ENCODE results near the gene CYSLTR1. TPM values are rescaled to one million over a fixed set of nuclear protein-coding genes. Genes with fewer than 3 reads are reported as not detected.
"Not testable (repeated sequence)": the region's sequence is repeated elsewhere in the genome, so short reads cannot be mapped to it uniquely, and the experiment has no call there.

The CYSLTR1 gene, protein sequence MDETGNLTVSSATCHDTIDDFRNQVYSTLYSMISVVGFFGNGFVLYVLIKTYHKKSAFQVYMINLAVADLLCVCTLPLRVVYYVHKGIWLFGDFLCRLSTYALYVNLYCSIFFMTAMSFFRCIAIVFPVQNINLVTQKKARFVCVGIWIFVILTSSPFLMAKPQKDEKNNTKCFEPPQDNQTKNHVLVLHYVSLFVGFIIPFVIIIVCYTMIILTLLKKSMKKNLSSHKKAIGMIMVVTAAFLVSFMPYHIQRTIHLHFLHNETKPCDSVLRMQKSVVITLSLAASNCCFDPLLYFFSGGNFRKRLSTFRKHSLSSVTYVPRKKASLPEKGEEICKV
- 10 to 100 TPM in 5 of 12 donors, 1 to 10 TPM in 6, not detected in 1; 5.8 to 14.8 (median 9.5) TPM for polyA plus RNA-seq (ENCODE audit: insufficient read length in 12 of 12)
- long read RNA-seq, donor 1, partial matches to known transcripts = 0 of 1 reads
- long read RNA-seq, donor 1, other reads (novel, unspliced or antisense) = 0 of 1 reads
- long read RNA-seq, donor 2, partial matches to known transcripts = 0 of 3 reads
- long read RNA-seq, donor 2, other reads (novel, unspliced or antisense) = 0 of 3 reads
- long read RNA-seq, donor 3, partial matches to known transcripts = 0 of 5 reads
- long read RNA-seq, donor 3, other reads (novel, unspliced or antisense) = 0 of 5 reads
- long read RNA-seq, donor 4, partial matches to known transcripts = 0 of 2 reads
- long read RNA-seq, donor 4, other reads (novel, unspliced or antisense) = 0 of 2 reads
- long read RNA-seq, donor 5, partial matches to known transcripts = 0 of 3 reads
- long read RNA-seq, donor 5, other reads (novel, unspliced or antisense) = 0 of 3 reads
- long read RNA-seq, donor 6 = 0 reads
- long read RNA-seq, donor 7, partial matches to known transcripts = 0 of 4 reads
- long read RNA-seq, donor 7, other reads (novel, unspliced or antisense) = 0 of 4 reads
- long read RNA-seq, donor 8, partial matches to known transcripts = 0 of 4 reads
- long read RNA-seq, donor 8, other reads (novel, unspliced or antisense) = 0 of 4 reads
- long read RNA-seq, donor 9, partial matches to known transcripts = 0 of 1 reads
- long read RNA-seq, donor 9, other reads (novel, unspliced or antisense) = 0 of 1 reads
- long read RNA-seq, donor 10, transcript CYSLTR1-201 (3 exons, 2,576 nt) = major isoform, 5 of 5 reads
- long read RNA-seq, donor 10, partial matches to known transcripts = 0 of 5 reads
- long read RNA-seq, donor 10, other reads (novel, unspliced or antisense) = 0 of 5 reads
- long read RNA-seq, donor 11, partial matches to known transcripts = 0 of 2 reads
- long read RNA-seq, donor 11, other reads (novel, unspliced or antisense) = 0 of 2 reads

GRCh38 chrX:78327370-78328086 is at the start of gene CYSLTR1:
TSS of gene CYSLTR1 (minus strand) at chrX:78327611. CDS start at chrX:78273746, 53,865 bp downstream.
- peak; percentile 43 for DNase-seq

DNA sequence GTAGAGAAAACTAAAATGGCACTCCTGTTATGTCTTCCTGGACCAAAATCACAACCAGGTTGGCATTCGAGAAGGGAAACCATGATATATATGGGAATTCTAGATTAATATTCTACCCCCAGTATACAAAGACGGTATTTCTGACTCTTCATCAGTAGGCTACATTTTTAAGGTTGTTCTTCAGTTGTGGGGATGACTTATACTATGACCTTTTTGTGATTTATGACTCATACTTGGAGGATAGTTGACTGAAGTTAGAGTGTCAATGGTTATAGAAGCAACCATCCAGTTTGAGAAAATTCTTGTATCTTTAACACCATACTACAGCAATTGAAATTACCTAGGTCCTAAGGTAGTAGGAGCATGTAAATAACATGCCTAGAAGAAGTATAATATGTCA is 49.8 kb upstream of the CYSLTR1 start:
- DNase-seq = no peak

DNA sequence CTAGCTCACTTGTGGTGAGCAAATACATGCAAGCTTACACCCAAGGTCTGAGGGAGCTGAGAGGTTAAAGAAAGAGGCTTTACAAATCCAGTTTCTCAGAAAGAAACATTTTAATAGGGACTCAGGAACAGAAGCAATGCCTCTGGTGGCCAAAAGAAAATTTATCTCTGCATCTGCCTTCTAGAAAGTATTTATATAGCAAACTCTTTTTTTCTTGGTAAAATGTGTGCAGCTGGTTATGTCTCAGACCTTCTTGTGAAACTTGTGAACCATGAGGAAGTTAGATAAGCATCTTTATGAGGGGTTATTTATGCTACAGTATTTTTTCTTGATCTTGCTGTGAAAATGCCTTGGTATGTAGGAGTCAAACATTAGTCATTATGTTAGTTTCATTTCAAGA is 48.5 kb upstream of the CYSLTR1 start:
- DNase-seq = no peak

GRCh38 chrX:78366576-78366975 is 39.2 kb upstream of the CYSLTR1 start:
- DNase-seq = no peak

- DNase-seq = no peak
Observed at GRCh38 chrX:78357342-78358055, 30.1 kb upstream of the CYSLTR1 start.

DNA sequence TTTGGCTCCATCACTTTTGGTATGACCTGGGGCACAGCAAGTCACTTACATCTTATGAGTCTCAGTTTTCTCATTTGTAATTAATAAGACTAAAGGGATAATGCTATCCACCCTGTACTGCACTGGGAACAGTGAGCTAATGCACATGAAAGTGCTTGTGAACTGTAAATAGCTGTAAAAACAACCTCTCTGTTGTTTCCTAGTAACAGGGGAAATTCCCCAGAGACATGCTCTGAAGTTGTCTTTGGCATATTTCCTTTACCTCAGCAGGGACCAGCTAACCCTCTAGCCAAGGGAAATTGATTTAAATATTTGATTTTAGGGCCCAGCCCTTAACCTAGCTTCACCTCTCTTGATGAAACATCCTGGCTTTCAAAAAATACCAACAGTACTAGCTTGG is 6.1 kb upstream of the CYSLTR1 start:
- no peak for DNase-seq

- no peak for DNase-seq
Observed at GRCh38 chrX:78331708-78332107, 4.3 kb upstream of the CYSLTR1 start.

DNA sequence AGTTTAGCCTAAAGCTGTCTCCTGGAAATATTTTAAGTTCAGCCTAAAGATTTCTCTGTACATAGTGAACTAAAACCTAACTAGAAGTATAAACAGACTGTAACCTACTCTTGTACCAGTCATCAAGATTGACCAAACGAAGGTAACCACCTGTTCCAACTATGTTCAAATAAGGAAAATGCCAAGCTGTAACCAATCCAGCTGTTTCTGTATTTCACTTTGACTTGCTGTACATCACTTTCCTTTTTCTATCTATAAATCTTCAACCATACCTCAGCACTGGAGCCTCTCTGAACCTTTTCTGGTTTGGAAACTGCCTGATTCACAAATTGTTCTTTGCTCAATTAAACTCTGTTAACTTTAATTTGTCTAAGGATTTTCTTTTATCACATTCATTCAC is 3.1 kb upstream of the CYSLTR1 start:
- no peak for DNase-seq

GRCh38 chrX:78330068-78330467 is 2.7 kb upstream of the CYSLTR1 start:
- DNase-seq = no peak

GRCh38 chrX:78329486-78329885 is 2.1 kb upstream of the CYSLTR1 start:
- no peak for DNase-seq

GRCh38 chrX:78326401-78326800 is 1.0 kb downstream of the CYSLTR1 start:
- DNase-seq = peak; percentile 17

DNA sequence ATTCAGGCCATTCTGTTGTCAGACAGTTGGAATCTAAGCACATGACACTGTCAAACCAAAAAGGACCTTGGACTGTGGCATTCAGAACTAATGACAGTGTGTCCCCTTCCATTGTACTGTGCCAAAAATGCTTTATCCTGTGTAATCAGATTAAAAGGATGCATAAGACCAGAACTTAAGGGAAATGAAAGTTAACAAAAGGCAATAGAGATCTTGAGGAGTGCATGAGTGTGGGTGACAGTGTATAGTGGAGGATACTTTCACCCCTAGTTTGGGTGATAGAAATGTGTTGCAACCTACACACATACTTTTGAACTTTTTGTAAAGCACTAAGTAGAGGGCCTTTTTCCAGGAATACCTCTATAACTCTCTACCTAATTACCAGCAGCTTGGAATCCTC is 4.5 kb downstream of the CYSLTR1 start:
- DNase-seq = no peak

DNA sequence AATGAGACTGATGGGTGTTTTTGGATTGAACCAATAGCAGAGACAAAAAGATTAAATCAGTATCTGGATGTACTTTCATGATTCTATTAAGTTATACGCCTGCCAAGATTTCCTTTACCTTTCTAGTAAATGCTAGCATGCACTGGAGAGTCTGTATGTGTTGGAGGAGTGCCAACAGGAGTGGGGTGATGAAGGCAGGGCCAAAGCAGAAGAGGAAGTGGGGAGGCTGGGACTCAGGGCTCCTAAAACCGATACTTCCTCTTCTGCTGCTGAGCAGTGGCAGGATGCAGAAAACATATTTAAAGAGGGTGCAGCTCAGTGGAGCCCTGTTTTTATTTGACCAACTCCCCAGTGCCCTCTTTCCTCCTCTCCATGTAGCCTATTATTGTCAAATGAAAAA is 5.6 kb downstream of the CYSLTR1 start:
- DNase-seq = peak; percentile 23

DNA sequence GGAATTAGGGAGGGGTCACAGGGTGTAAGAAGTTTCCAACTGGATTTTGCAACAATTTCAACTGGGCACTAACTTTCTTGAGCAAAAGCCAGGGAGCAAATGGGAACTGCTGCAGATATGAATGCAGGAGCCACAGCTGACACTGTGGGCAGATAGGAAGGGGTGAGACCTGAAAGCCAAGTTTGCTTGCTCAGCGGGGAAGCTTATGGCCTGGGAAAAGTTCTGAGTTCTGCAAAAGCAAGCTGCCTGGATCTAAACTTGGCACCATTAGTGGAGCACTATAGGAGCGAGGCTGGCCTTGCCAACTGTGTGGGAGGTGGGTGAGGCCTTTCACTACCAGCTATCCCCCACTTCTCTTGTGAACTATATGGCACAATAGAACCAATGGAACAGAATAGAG is 11.1 kb downstream of the CYSLTR1 start:
- no peak for DNase-seq

DNA sequence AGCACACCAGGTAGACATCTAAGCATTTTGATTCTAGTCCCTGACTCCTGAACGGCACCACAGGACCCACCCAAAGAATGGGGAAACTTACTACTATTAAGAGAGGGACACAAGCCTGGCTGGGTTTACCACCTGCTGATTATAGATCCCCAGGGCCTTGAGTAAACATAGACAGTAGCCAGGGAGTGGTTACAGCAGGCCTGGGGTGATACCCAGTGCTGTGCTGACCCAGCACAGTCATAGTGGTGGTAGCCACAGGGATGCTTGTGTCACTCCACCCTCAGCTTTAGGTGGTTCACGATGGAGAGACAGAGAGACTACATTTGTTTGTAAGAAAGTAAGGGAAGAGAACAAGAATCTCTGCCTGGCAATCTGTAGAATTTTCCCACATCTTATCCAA is 11.7 kb downstream of the CYSLTR1 start:
- DNase-seq = no peak

DNA sequence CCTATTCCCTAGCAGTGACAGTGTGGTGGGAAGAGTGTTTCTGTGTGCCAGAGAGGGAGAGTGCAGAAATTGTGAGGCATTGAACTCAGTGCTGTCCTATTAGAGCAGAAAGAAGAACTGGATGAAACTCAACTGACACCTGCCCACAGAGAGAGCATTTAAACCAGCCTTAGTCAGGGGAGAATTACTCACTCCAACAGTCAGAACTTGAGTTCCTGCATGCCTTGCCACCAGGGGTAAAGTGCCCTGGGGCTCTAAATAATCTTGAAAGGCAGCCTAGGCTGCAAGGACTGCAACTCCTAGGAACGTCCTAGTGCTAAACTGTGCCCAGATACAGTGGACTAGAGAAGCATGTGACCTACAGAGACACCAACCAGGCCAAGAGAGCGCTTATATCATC is 12.8 kb downstream of the CYSLTR1 start:
- no peak for DNase-seq

- no peak for DNase-seq
Observed at GRCh38 chrX:78313526-78313925, 13.9 kb downstream of the CYSLTR1 start.

- no peak for DNase-seq
Observed at GRCh38 chrX:78307665-78308064, 19.7 kb downstream of the CYSLTR1 start.

- no peak for DNase-seq
Observed at GRCh38 chrX:78303086-78303485, 24.3 kb downstream of the CYSLTR1 start.

DNA sequence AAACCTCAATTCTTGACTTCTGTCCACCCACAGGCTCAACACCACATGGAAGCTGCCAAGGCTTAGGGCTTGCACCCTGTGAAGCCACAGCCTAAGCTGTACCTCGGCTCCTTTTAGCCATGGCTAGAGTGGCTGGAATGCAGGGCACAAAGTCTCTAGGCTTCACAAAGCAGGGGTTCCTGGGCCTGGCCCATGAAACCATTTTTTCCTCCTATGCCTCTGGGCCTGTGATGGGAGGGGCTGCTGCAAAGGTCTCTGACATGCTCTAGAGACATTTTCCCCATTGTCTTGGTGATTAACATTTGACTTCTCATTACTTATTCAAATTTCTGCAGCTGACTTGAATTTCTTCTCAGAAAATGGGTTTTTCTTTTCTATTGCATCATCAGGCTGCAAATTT is 26.5 kb downstream of the CYSLTR1 start:
- not testable (repeated sequence) for DNase-seq

GRCh38 chrX:78283511-78283910 is 43.9 kb downstream of the CYSLTR1 start:
- DNase-seq = peak; percentile 16

Data from muscle of arm (tissue), 14 donors.